SK-N-SH (cell line): ENCODE data around the gene DNAJB6. TPM values are rescaled to one million over a fixed set of nuclear protein-coding genes. Genes with fewer than 3 reads are reported as not detected.

ENCODE experiments used
- CTCF ChIA-PET: fragments of 300-600, 350-600 bp; formaldehyde crosslinking; extraction: SDS; loops from one replicate; lab custom pipeline; 2021; lab: Yijun Ruan, JAX
- POLR2A ChIA-PET: fragments of 350-600 bp; sonication (Branson Sonifier 250); formaldehyde crosslinking; extraction: SDS; loops from one replicate; lab custom pipeline; 2020; ENCODE audit warnings: antibody characterized with exemption, inconsistent platforms; lab: Yijun Ruan, JAX
- DNase-seq: peaks from one replicate; pipeline ENCODE4 v3.0.0; 2012
- H2AFZ ChIP-seq: fragments of 200-600 bp; sonication (generic); 2 replicates; pipeline ENCODE4 v1.8.1; 2016; ENCODE audit warnings: antibody characterized with exemption, mild to moderate bottlenecking, low read depth
- H3F3A ChIP-seq: fragments of 200-600 bp; sonication (generic); replicated peaks from 2 replicates; pipeline ENCODE3; 2016; ENCODE audit warnings: antibody characterized with exemption, mild to moderate bottlenecking; ENCODE audit not compliant: insufficient read depth
- H3K27ac ChIP-seq, 2 experiments: fragments of 200-500 bp in 1 of 2; fragments of 200-600 bp in 1 of 2; sonication (Bioruptor generic) in 1 of 2; sonication (generic), shearing (Covaris generic) in 1 of 2; 2 replicates each; pipeline versions ENCODE4 v1.5.1 to v1.6.1; 2014 to 2016; ENCODE audit warnings: low read depth in 2 of 2, inconsistent platforms in 1 of 2, low read length in 1 of 2, mild to moderate bottlenecking in 1 of 2, mixed read lengths in 1 of 2
- H3K27me3 ChIP-seq: fragments of 200-600 bp; sonication (generic), shearing (Covaris generic); 2 replicates; pipeline ENCODE4 v1.6.1; 2016; ENCODE audit warnings: mixed run types; ENCODE audit not compliant: insufficient read depth
- H3K36me3 ChIP-seq, 2 experiments: fragments of 200-500 bp in 1 of 2; fragments of 200-600 bp in 1 of 2; sonication (Bioruptor generic) in 1 of 2; sonication (generic) in 1 of 2; replicated peaks in 1 of 2; 2 replicates each; pipeline versions ENCODE3 to v1.5.1; 2014 to 2016; ENCODE audit warnings: low read length in 1 of 2, mild to moderate bottlenecking in 1 of 2; ENCODE audit not compliant: insufficient read depth in 2 of 2, control insufficient read depth in 1 of 2
- H3K4me1 ChIP-seq, 2 experiments: fragments of 200-500 bp in 1 of 2; fragments of 200-600 bp in 1 of 2; sonication (Bioruptor generic) in 1 of 2; sonication (generic), shearing (Covaris generic) in 1 of 2; 2 replicates each; pipeline versions ENCODE4 v1.5.1 to v1.6.1; 2014 to 2016; ENCODE audit warnings: low read depth in 1 of 2, low read length in 1 of 2, mixed run types in 1 of 2; ENCODE audit not compliant: insufficient read depth in 2 of 2, control insufficient read depth in 1 of 2
- H3K4me2 ChIP-seq: fragments of 200-600 bp; sonication (generic), shearing (Covaris generic); 2 replicates; pipeline ENCODE4 v1.6.1; 2017; ENCODE audit warnings: mixed run types
- H3K4me3 ChIP-seq, 2 experiments: fragments of 200-500 bp in 1 of 2; fragments of 200-600 bp in 1 of 2; sonication (Bioruptor generic) in 1 of 2; sonication (generic), shearing (Covaris generic) in 1 of 2; 2 replicates each; pipeline versions ENCODE4 v1.5.1 to v1.8.1; 2014 to 2016; ENCODE audit warnings: low read depth in 2 of 2, inconsistent platforms in 1 of 2, low read length in 1 of 2, mild to moderate bottlenecking in 1 of 2, mixed read lengths in 1 of 2, moderate library complexity in 1 of 2
- H3K79me2 ChIP-seq: fragments of 200-600 bp; sonication (generic); 2 replicates; pipeline ENCODE4 v1.8.1; 2017; ENCODE audit warnings: mild to moderate bottlenecking; ENCODE audit not compliant: insufficient read depth
- H3K9ac ChIP-seq: fragments of 200-600 bp; sonication (generic); 2 replicates; pipeline ENCODE4 v1.6.1; 2017; ENCODE audit warnings: mixed run types
- H3K9me2 ChIP-seq: fragments of 200-600 bp; sonication (generic); 2 replicates; pipeline ENCODE4 v1.6.1; 2017; ENCODE audit warnings: mixed run types
- H3K9me3 ChIP-seq: fragments of 200-600 bp; sonication (generic); 2 replicates; pipeline ENCODE4 v1.6.1; 2017; ENCODE audit warnings: mixed run types, mild to moderate bottlenecking, moderate library complexity
- H4K20me1 ChIP-seq: fragments of 200-600 bp; sonication (generic); 2 replicates; pipeline ENCODE4 v1.6.1; 2017; ENCODE audit warnings: mild to moderate bottlenecking, mixed run types; ENCODE audit not compliant: insufficient read depth
- CHD2 ChIP-seq: fragments of 150-350 bp; IDR thresholded peaks from 2 replicates; pipeline ENCODE4 v1.6.1; 2018; ENCODE audit warnings: low read length; ENCODE audit not compliant: partially characterized antibody
- EZH2phosphoT487 ChIP-seq: fragments of 200-600 bp; sonication (generic); IDR thresholded peaks from 2 replicates; pipeline ENCODE4 v1.6.1; 2017; ENCODE audit warnings: low read depth, mixed run types, mild to moderate bottlenecking, antibody characterized with exemption, moderate library complexity, borderline replicate concordance
- GABPA ChIP-seq: IDR thresholded peaks from 2 replicates; pipeline ENCODE4 v1.4.0; 2012; ENCODE audit warnings: low read depth, mild to moderate bottlenecking
- MAX ChIP-seq: IDR thresholded peaks from 2 replicates; pipeline ENCODE4 v1.4.0; 2012; ENCODE audit warnings: low read depth
- MEF2A ChIP-seq: IDR thresholded peaks from 2 replicates; pipeline ENCODE4 v1.4.0; 2012; ENCODE audit warnings: low read depth, borderline replicate concordance
- NFIC ChIP-seq: IDR thresholded peaks from 2 replicates; pipeline ENCODE4 v1.4.0; 2012; ENCODE audit warnings: borderline replicate concordance
- RXRA ChIP-seq: IDR thresholded peaks from 2 replicates; pipeline ENCODE4 v1.4.0; 2012; ENCODE audit warnings: low read depth, mild to moderate bottlenecking, borderline replicate concordance
- SMC3 ChIP-seq: IDR thresholded peaks from 2 replicates; pipeline ENCODE4 v1.6.1; 2012; ENCODE audit warnings: low read depth, low read length, improper control_type of control experiment
- TCF12 ChIP-seq: IDR thresholded peaks from 2 replicates; pipeline ENCODE4 v1.4.0; 2012
- TEAD4 ChIP-seq: IDR thresholded peaks from 2 replicates; pipeline ENCODE4 v1.4.0; 2012; ENCODE audit warnings: mild to moderate bottlenecking, borderline replicate concordance; ENCODE audit not compliant: insufficient read depth
- WGBS: methylation state at CpG from one replicate; pipeline ENCODE4 v1.1.6; 2017; ENCODE audit warnings: low lambda C conversion rate; 5-methylcytosine and 5-hydroxymethylcytosine counted together
- polyA plus RNA-seq, 3 experiments: library from polyadenylated mRNA; depleted of rRNA; stranded (reverse); fragments of >200 nt; gene quantifications; 2 replicates each; pipeline ENCODE4 v1.2.3, GENCODE V29; 2012
- TF ChIP-seq, protein P1 (sequence below): IDR thresholded peaks from 2 replicates; pipeline ENCODE4; 2012
- TF ChIP-seq, protein P2 (sequence below): IDR thresholded peaks from 2 replicates; pipeline ENCODE4 v1.4.0; 2012; ENCODE audit warnings: low read depth, borderline replicate concordance

The DNAJB6 gene
- polyA plus RNA-seq, 1 of the 3 experiments (the other 2 are of a cell fraction): 176 TPM

DNA sequence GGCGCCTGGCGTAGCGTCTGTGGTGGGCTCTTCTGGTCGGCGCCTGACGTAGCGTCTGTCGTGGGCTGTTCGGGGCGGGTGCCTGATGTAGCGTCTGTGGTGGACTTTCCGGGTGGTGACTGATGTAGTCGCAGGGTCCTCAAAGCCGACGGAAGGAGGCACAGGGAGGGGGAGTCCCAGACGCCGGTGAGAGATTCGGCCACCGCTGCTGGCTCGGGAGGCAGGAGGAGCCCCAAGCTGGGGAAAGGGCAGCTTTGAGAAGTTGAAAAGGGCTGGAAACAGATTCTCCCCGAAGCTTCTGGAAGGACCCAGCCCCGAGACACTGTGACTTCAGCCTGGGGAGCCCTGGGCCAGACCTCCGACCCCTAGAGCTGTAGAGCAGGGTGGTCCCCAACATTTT lies 105.7 kb downstream of the DNAJB6 start:
- POLR2A ChIA-PET: no interaction called here
- Histone ChIP-seq H3K36me3 (no peaks in the 10 kb centered on the region), H3K4me2 (no peak overlapping the region), H3K9ac (no peak overlapping the region), H4K20me1 (no peaks in the 10 kb centered on the region), H3F3A (no peaks in the 10 kb centered on the region), H3K4me1 (no peaks in the 10 kb centered on the region), H3K9me3 (no peaks in the 10 kb centered on the region), H3K9me2 (no peaks in the 10 kb centered on the region), H2AFZ (no peak overlapping the region), H3K27ac (no peak overlapping the region), H3K4me3 (no peak overlapping the region), H3K79me2 (no peaks in the 10 kb centered on the region), H3K27me3 (no peaks in the 10 kb centered on the region)
- TF ChIP-seq SMC3 (no peak), TCF12 (no peak), CHD2 (no peak), GABPA (no peak), NFIC (no peak)
- TF ChIP-seq, protein P1, sequence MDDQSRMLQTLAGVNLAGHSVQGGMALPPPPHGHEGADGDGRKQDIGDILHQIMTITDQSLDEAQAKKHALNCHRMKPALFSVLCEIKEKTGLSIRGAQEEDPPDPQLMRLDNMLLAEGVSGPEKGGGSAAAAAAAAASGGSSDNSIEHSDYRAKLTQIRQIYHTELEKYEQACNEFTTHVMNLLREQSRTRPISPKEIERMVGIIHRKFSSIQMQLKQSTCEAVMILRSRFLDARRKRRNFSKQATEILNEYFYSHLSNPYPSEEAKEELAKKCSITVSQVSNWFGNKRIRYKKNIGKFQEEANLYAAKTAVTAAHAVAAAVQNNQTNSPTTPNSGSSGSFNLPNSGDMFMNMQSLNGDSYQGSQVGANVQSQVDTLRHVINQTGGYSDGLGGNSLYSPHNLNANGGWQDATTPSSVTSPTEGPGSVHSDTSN: no peak
- no peak for DNase-seq
- whole genome bisulfite sequencing: 85% methylated on average over 23 of the region's 23 CpGs
- CTCF ChIA-PET: no interaction called here

DNA sequence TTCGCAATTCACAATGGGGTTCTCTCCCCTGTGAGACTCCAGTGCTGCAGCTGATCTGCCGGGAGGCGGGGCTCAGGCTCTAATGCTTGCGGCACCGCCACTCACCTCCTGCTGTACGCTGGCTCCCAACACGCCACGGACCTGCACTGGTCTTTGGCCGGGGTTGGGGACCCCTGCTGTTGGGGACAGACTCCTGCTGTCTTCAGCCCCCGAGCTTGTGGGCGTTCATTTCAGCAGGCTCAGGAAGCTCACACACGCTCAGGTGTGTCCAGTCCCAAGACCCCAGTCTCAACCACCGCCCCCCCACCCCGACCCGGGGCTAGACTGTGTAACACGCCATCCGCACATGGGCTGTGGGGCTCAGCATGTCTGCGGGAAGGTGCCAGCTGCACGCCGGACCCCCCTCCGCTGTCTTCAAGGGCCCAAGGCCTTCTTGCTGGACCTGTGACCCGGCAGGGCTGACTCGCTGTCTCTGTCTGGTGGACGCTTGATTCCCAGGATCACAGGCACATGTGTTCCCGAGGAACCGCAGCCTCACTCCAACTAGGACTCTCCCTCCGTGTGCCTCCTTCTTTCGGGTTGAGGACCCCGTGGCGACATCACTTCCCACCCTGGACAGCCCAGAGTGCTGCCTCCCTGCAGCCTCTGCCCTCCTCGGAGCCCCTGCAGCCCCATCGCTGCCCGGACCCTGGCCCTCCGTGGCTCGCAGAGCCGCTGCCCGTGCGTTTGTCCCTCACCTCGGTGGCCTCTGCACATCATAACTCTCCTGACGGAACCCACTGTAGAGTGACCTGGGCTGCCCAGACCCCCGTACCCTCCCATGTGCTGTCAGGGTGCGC lies 106.4 kb downstream of the DNAJB6 start:
- Histone ChIP-seq H3K9me2 (no peaks in the 10 kb centered on the region), H2AFZ (no peak overlapping the region), H3K4me2 (no peak overlapping the region), H3K27me3 (no peaks in the 10 kb centered on the region), H3K9ac (no peak overlapping the region), H3K4me3 (no peak overlapping the region), H3K4me1 (no peaks in the 10 kb centered on the region), H3K36me3 (no peaks in the 10 kb centered on the region), H3K9me3 (no peaks in the 10 kb centered on the region), H3K79me2 (no peaks in the 10 kb centered on the region), H4K20me1 (no peaks in the 10 kb centered on the region), H3F3A (no peaks in the 10 kb centered on the region), H3K27ac (no peak overlapping the region)
- ChIA-PET POLR2A (no interaction called here), CTCF (no interaction called here)
- 63% methylated on average over 35 of the region's 42 CpGs for WGBS
- no peak for DNase-seq
- TF ChIP-seq RXRA: no peak
- TF ChIP-seq GABPA: no peak
- no peak for TF ChIP-seq MAX
- TF ChIP-seq, protein P2, sequence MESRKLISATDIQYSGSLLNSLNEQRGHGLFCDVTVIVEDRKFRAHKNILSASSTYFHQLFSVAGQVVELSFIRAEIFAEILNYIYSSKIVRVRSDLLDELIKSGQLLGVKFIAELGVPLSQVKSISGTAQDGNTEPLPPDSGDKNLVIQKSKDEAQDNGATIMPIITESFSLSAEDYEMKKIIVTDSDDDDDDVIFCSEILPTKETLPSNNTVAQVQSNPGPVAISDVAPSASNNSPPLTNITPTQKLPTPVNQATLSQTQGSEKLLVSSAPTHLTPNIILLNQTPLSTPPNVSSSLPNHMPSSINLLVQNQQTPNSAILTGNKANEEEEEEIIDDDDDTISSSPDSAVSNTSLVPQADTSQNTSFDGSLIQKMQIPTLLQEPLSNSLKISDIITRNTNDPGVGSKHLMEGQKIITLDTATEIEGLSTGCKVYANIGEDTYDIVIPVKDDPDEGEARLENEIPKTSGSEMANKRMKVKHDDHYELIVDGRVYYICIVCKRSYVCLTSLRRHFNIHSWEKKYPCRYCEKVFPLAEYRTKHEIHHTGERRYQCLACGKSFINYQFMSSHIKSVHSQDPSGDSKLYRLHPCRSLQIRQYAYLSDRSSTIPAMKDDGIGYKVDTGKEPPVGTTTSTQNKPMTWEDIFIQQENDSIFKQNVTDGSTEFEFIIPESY: no peak
- TF ChIP-seq TEAD4: no peak
- no peak for TF ChIP-seq MEF2A
- TF ChIP-seq EZH2phosphoT487: no peak
